SK-N-SH (cell line): ENCODE data around the gene KIF21B. TPM values are rescaled to one million over a fixed set of nuclear protein-coding genes. Genes with fewer than 3 reads are reported as not detected.

Experiments
- CTCF ChIA-PET: fragments of 300-600, 350-600 bp; formaldehyde crosslinking; extraction: SDS; loops from one replicate; lab custom pipeline; 2021; lab: Yijun Ruan, JAX
- POLR2A ChIA-PET: fragments of 350-600 bp; sonication (Branson Sonifier 250); formaldehyde crosslinking; extraction: SDS; loops from one replicate; lab custom pipeline; 2020; ENCODE audit warnings: antibody characterized with exemption, inconsistent platforms; lab: Yijun Ruan, JAX
- DNase-seq: peaks from one replicate; pipeline ENCODE4 v3.0.0; 2012
- H2AFZ ChIP-seq: fragments of 200-600 bp; sonication (generic); 2 replicates; pipeline ENCODE4 v1.8.1; 2016; ENCODE audit warnings: antibody characterized with exemption, mild to moderate bottlenecking, low read depth
- H3F3A ChIP-seq: fragments of 200-600 bp; sonication (generic); replicated peaks from 2 replicates; pipeline ENCODE3; 2016; ENCODE audit warnings: antibody characterized with exemption, mild to moderate bottlenecking; ENCODE audit not compliant: insufficient read depth
- H3K27ac ChIP-seq, 2 experiments: fragments of 200-500 bp in 1 of 2; fragments of 200-600 bp in 1 of 2; sonication (Bioruptor generic) in 1 of 2; sonication (generic), shearing (Covaris generic) in 1 of 2; 2 replicates each; pipeline versions ENCODE4 v1.5.1 to v1.6.1; 2014 to 2016; ENCODE audit warnings: low read depth in 2 of 2, inconsistent platforms in 1 of 2, low read length in 1 of 2, mild to moderate bottlenecking in 1 of 2, mixed read lengths in 1 of 2
- H3K27me3 ChIP-seq: fragments of 200-600 bp; sonication (generic), shearing (Covaris generic); 2 replicates; pipeline ENCODE4 v1.6.1; 2016; ENCODE audit warnings: mixed run types; ENCODE audit not compliant: insufficient read depth
- H3K36me3 ChIP-seq, 2 experiments: fragments of 200-500 bp in 1 of 2; fragments of 200-600 bp in 1 of 2; sonication (Bioruptor generic) in 1 of 2; sonication (generic) in 1 of 2; replicated peaks in 1 of 2; 2 replicates each; pipeline versions ENCODE3 to v1.5.1; 2014 to 2016; ENCODE audit warnings: low read length in 1 of 2, mild to moderate bottlenecking in 1 of 2; ENCODE audit not compliant: insufficient read depth in 2 of 2, control insufficient read depth in 1 of 2
- H3K4me1 ChIP-seq, 2 experiments: fragments of 200-500 bp in 1 of 2; fragments of 200-600 bp in 1 of 2; sonication (Bioruptor generic) in 1 of 2; sonication (generic), shearing (Covaris generic) in 1 of 2; 2 replicates each; pipeline versions ENCODE4 v1.5.1 to v1.6.1; 2014 to 2016; ENCODE audit warnings: low read depth in 1 of 2, low read length in 1 of 2, mixed run types in 1 of 2; ENCODE audit not compliant: insufficient read depth in 2 of 2, control insufficient read depth in 1 of 2
- H3K4me2 ChIP-seq: fragments of 200-600 bp; sonication (generic), shearing (Covaris generic); 2 replicates; pipeline ENCODE4 v1.6.1; 2017; ENCODE audit warnings: mixed run types
- H3K4me3 ChIP-seq, 2 experiments: fragments of 200-500 bp in 1 of 2; fragments of 200-600 bp in 1 of 2; sonication (Bioruptor generic) in 1 of 2; sonication (generic), shearing (Covaris generic) in 1 of 2; 2 replicates each; pipeline versions ENCODE4 v1.5.1 to v1.8.1; 2014 to 2016; ENCODE audit warnings: low read depth in 2 of 2, inconsistent platforms in 1 of 2, low read length in 1 of 2, mild to moderate bottlenecking in 1 of 2, mixed read lengths in 1 of 2, moderate library complexity in 1 of 2
- H3K79me2 ChIP-seq: fragments of 200-600 bp; sonication (generic); 2 replicates; pipeline ENCODE4 v1.8.1; 2017; ENCODE audit warnings: mild to moderate bottlenecking; ENCODE audit not compliant: insufficient read depth
- H3K9ac ChIP-seq: fragments of 200-600 bp; sonication (generic); 2 replicates; pipeline ENCODE4 v1.6.1; 2017; ENCODE audit warnings: mixed run types
- H3K9me2 ChIP-seq: fragments of 200-600 bp; sonication (generic); 2 replicates; pipeline ENCODE4 v1.6.1; 2017; ENCODE audit warnings: mixed run types
- H3K9me3 ChIP-seq: fragments of 200-600 bp; sonication (generic); 2 replicates; pipeline ENCODE4 v1.6.1; 2017; ENCODE audit warnings: mixed run types, mild to moderate bottlenecking, moderate library complexity
- H4K20me1 ChIP-seq: fragments of 200-600 bp; sonication (generic); 2 replicates; pipeline ENCODE4 v1.6.1; 2017; ENCODE audit warnings: mild to moderate bottlenecking, mixed run types; ENCODE audit not compliant: insufficient read depth
- CHD2 ChIP-seq: fragments of 150-350 bp; IDR thresholded peaks from 2 replicates; pipeline ENCODE4 v1.6.1; 2018; ENCODE audit warnings: low read length; ENCODE audit not compliant: partially characterized antibody
- JUND ChIP-seq: IDR thresholded peaks from 2 replicates; pipeline ENCODE4 v1.4.0; 2012
- MEF2A ChIP-seq: IDR thresholded peaks from 2 replicates; pipeline ENCODE4 v1.4.0; 2012; ENCODE audit warnings: low read depth, borderline replicate concordance
- MXI1 ChIP-seq: IDR thresholded peaks from 2 replicates; pipeline ENCODE4 v1.6.1; 2012; ENCODE audit warnings: mild to moderate bottlenecking, low read depth, low read length, improper control_type of control experiment
- NFIC ChIP-seq: IDR thresholded peaks from 2 replicates; pipeline ENCODE4 v1.4.0; 2012; ENCODE audit warnings: borderline replicate concordance
- RCOR1 ChIP-seq: fragments of 150-350 bp; IDR thresholded peaks from 2 replicates; pipeline ENCODE4 v1.6.1; 2017; ENCODE audit warnings: antibody characterized with exemption, low read length
- RXRA ChIP-seq: IDR thresholded peaks from 2 replicates; pipeline ENCODE4 v1.4.0; 2012; ENCODE audit warnings: low read depth, mild to moderate bottlenecking, borderline replicate concordance
- SMC3 ChIP-seq: IDR thresholded peaks from 2 replicates; pipeline ENCODE4 v1.6.1; 2012; ENCODE audit warnings: low read depth, low read length, improper control_type of control experiment
- TCF12 ChIP-seq: IDR thresholded peaks from 2 replicates; pipeline ENCODE4 v1.4.0; 2012
- YY1 ChIP-seq: IDR thresholded peaks from 2 replicates; pipeline ENCODE4 v1.4.0; 2012; ENCODE audit warnings: low read depth, mild to moderate bottlenecking
- WGBS: methylation state at CpG from one replicate; pipeline ENCODE4 v1.1.6; 2017; ENCODE audit warnings: low lambda C conversion rate; 5-methylcytosine and 5-hydroxymethylcytosine counted together
- polyA plus RNA-seq, 3 experiments: library from polyadenylated mRNA; depleted of rRNA; stranded (reverse); fragments of >200 nt; gene quantifications; 2 replicates each; pipeline ENCODE4 v1.2.3, GENCODE V29; 2012
- TF ChIP-seq, protein P1 (sequence below): IDR thresholded peaks from 2 replicates; pipeline ENCODE4 v1.4.0; 2012; ENCODE audit warnings: low read depth
- TF ChIP-seq, protein P2 (sequence below): IDR thresholded peaks from 2 replicates; pipeline ENCODE4 v1.4.0; 2012; ENCODE audit warnings: low read depth, borderline replicate concordance
- TF ChIP-seq, protein P3 (sequence below): fragments of 150-350 bp; IDR thresholded peaks from 2 replicates; pipeline ENCODE4 v1.6.1; 2017; ENCODE audit warnings: antibody characterized with exemption, low read length, low read depth, borderline replicate concordance
- TF ChIP-seq, protein P4 (sequence below): fragments of 200-600 bp; sonication (generic); IDR thresholded peaks from 2 replicates; pipeline ENCODE4 v1.6.1; 2017; ENCODE audit warnings: antibody characterized with exemption, mild to moderate bottlenecking, moderate library complexity

Gene KIF21B
- polyA plus RNA-seq, 1 of the 3 experiments (the other 2 are of a cell fraction): 0.26 TPM

DNA sequence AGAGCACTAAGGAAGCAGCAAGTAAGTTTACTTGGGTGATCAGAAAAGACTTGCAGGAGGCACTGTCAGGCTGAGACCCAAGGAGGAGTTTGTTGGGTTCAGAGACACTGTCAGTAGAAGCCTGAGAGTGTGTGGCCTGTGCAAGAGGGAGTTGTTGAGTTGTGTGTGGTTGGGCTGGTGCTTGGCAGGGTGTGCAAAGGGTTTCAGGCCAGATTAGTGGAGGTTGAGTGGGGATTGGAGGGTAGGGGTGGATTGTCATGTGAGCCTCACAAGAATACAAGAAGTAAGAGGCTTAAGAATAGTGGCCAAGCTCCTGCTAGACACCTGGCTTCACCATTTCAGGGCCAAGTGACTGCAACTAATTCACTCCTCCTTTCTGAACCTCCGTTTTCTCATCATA is 8.9 kb upstream of the KIF21B start:
- WGBS: 60% methylated on average over 1 of the region's 1 CpG
- ChIA-PET CTCF (interaction anchor here (1.7 to 21.0 kb wide), 2 partner anchors 10 to 63 kb away, joined by 4 to 277 read pairs; no protein-coding TSS in a partner anchor), POLR2A (no interaction called here)
- H3F3A ChIP-seq: no peaks in the 10 kb centered on the region
- no peak for TF ChIP-seq RCOR1
- TF ChIP-seq, protein P1, sequence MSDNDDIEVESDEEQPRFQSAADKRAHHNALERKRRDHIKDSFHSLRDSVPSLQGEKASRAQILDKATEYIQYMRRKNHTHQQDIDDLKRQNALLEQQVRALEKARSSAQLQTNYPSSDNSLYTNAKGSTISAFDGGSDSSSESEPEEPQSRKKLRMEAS: no peak
- no peak for TF ChIP-seq YY1
- TF ChIP-seq, protein P2, sequence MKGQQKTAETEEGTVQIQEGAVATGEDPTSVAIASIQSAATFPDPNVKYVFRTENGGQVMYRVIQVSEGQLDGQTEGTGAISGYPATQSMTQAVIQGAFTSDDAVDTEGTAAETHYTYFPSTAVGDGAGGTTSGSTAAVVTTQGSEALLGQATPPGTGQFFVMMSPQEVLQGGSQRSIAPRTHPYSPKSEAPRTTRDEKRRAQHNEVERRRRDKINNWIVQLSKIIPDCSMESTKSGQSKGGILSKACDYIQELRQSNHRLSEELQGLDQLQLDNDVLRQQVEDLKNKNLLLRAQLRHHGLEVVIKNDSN: no peak
- no peak for TF ChIP-seq SMC3
- TF ChIP-seq, protein P3, sequence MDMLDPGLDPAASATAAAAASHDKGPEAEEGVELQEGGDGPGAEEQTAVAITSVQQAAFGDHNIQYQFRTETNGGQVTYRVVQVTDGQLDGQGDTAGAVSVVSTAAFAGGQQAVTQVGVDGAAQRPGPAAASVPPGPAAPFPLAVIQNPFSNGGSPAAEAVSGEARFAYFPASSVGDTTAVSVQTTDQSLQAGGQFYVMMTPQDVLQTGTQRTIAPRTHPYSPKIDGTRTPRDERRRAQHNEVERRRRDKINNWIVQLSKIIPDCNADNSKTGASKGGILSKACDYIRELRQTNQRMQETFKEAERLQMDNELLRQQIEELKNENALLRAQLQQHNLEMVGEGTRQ: no peak
- TF ChIP-seq MXI1: no peak
- no peak for TF ChIP-seq TCF12
- no peak overlapping the region for H3K4me3 ChIP-seq
- H3K27ac ChIP-seq: no peak overlapping the region
- no peak overlapping the region for H3K4me2 ChIP-seq
- no peaks in the 10 kb centered on the region for H3K9me3 ChIP-seq
- no peaks in the 10 kb centered on the region for H3K36me3 ChIP-seq
- peaks cover 12% of the 10 kb centered on the region for H3K27me3 ChIP-seq
- no peak overlapping the region for H3K9ac ChIP-seq
- no peaks in the 10 kb centered on the region for H4K20me1 ChIP-seq
- no peak overlapping the region for H2AFZ ChIP-seq
- H3K79me2 ChIP-seq: no peaks in the 10 kb centered on the region
- no peak for DNase-seq
- no peaks in the 10 kb centered on the region for H3K4me1 ChIP-seq
- no peaks in the 10 kb centered on the region for H3K9me2 ChIP-seq

DNA sequence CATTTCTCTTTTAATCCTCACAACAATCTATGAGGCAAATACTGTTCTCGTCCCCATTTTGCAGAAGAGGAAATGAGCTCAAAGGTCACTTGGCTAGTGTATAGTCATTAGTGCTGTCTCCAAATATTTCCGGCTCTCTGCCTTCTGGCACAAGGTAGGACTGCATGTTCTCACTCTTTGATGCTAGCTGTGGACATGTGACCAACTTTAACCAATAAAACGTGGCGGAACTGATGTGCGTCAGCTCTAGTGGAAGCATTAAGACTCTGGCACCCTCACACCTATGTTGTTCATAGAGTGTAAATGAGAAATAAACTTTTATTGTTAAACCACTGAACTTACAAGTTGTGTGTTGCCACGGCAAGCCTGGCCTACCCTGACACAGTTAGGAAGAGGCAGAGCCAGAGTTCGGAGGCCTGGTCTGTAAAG is 5.0 kb upstream of the KIF21B start:
- no peak overlapping the region for H2AFZ ChIP-seq
- H3K36me3 ChIP-seq: no peaks in the 10 kb centered on the region
- no peak for TF ChIP-seq MEF2A
- TF ChIP-seq NFIC: no peak
- TF ChIP-seq JUND: no peak
- TF ChIP-seq CHD2: no peak
- no peak for TF ChIP-seq RXRA
- TF ChIP-seq, protein P1: no peak
- TF ChIP-seq, protein P4, sequence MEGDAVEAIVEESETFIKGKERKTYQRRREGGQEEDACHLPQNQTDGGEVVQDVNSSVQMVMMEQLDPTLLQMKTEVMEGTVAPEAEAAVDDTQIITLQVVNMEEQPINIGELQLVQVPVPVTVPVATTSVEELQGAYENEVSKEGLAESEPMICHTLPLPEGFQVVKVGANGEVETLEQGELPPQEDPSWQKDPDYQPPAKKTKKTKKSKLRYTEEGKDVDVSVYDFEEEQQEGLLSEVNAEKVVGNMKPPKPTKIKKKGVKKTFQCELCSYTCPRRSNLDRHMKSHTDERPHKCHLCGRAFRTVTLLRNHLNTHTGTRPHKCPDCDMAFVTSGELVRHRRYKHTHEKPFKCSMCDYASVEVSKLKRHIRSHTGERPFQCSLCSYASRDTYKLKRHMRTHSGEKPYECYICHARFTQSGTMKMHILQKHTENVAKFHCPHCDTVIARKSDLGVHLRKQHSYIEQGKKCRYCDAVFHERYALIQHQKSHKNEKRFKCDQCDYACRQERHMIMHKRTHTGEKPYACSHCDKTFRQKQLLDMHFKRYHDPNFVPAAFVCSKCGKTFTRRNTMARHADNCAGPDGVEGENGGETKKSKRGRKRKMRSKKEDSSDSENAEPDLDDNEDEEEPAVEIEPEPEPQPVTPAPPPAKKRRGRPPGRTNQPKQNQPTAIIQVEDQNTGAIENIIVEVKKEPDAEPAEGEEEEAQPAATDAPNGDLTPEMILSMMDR: no peak
- WGBS: 89% methylated on average over 7 of the region's 7 CpGs
- no peak overlapping the region for H3K27ac ChIP-seq
- CTCF ChIA-PET: interaction anchor here (0.7 to 1.8 kb wide), 2 partner anchors 14 to 56 kb away, joined by 3 to 10 read pairs; no protein-coding TSS in a partner anchor
- H3K9me2 ChIP-seq: no peaks in the 10 kb centered on the region
- no peak for DNase-seq
- H3F3A ChIP-seq: no peaks in the 10 kb centered on the region
- H3K4me1 ChIP-seq: peaks cover 0 to 5% of the 10 kb centered on the region in 2 experiments; a peak in 1 of 4 replicates
- no peak overlapping the region for H3K9ac ChIP-seq
- POLR2A ChIA-PET: no interaction called here
- no peaks in the 10 kb centered on the region for H3K79me2 ChIP-seq
- no peaks in the 10 kb centered on the region for H3K9me3 ChIP-seq
- H4K20me1 ChIP-seq: no peaks in the 10 kb centered on the region
- no peak overlapping the region for H3K4me2 ChIP-seq
- H3K27me3 ChIP-seq: no peaks in the 10 kb centered on the region; the same call in 1 of the 2 replicates
- H3K4me3 ChIP-seq: no peak overlapping the region
